ENCODE results near the gene RFPL1. TPM values are rescaled to one million over a fixed set of nuclear protein-coding genes. Genes with fewer than 3 reads are reported as not detected.

Gene RFPL1
- total RNA-seq, 4 donors from 2014 or later, result not detected

DNA sequence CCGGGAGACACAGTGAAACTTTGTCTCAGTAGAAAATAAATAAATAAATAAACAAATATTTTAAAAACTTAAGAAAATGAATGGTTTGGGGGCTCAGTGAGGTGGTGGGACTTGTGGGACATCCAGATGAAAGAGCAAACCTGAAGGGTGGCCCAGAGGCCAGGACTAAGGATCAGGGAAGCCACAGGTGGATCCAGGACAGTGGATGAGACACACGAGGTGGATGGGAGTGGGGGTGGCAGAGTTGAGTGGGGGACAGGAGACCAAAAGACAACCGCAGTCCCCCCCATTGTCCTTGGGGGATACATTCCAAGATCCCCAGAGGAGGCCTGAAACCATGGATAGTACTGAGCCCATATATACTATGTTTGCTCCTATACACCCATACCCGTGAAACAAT is 7.1 kb downstream of the RFPL1 start:
- Histone ChIP-seq H3K27ac (no peak overlapping the region), H3K9me3 (no peaks in the 10 kb centered on the region), H3K4me3 (no peak overlapping the region), H3K27me3 (peaks cover 0 to 5% (median 0%) of the 10 kb centered on the region in 3 donors), H3K4me1 (no peaks in the 10 kb centered on the region), H3K36me3 (no peaks in the 10 kb centered on the region)
- intact Hi-C loops (cut with DNase I; ENCODE audit: low total_unique reads) (no loop called here), in situ Hi-C loops (cut with MboI; ENCODE audit: low sequenced_read_pairs in 4 of 4) (no loop called here)
- ATAC-seq (no peak), DNase-seq (no peak)
- no peak for TF ChIP-seq POLR2A (IDR thresholded peaks at IDR 0.05)
- no peak for TF ChIP-seq CTCF (IDR thresholded peaks at IDR 0.05 in 4 of 5, conservative IDR thresholded peaks at IDR 0.05 in 1 of 5)

GRCh38 chr22:29447906-29448305 is 9.5 kb downstream of the RFPL1 start:
- TF ChIP-seq CTCF (IDR thresholded peaks at IDR 0.05 in 4 of 5, conservative IDR thresholded peaks at IDR 0.05 in 1 of 5) (no peak), POLR2A (IDR thresholded peaks at IDR 0.05) (no peak)
- in situ Hi-C loops (cut with MboI; ENCODE audit: low sequenced_read_pairs in 4 of 4), result no loop called here
- H3K36me3 ChIP-seq, result no peaks in the 10 kb centered on the region

GRCh38 chr22:29449296-29449875 is 11.0 kb downstream of the RFPL1 start:
- no peak for DNase-seq
- Histone ChIP-seq H3K27me3 (no peaks in the 10 kb centered on the region), H3K4me1 (no peaks in the 10 kb centered on the region), H3K27ac (no peak overlapping the region), H3K36me3 (no peaks in the 10 kb centered on the region), H3K4me3 (no peak overlapping the region), H3K9me3 (no peaks in the 10 kb centered on the region)
- in situ Hi-C loops (cut with MboI; ENCODE audit: low sequenced_read_pairs in 4 of 4) (no loop called here), intact Hi-C loops (cut with DNase I; ENCODE audit: low total_unique reads) (no loop called here)
- TF ChIP-seq POLR2A (IDR thresholded peaks at IDR 0.05) (no peak), CTCF (IDR thresholded peaks at IDR 0.05 in 4 of 5, conservative IDR thresholded peaks at IDR 0.05 in 1 of 5) (no peak)
- ATAC-seq, result no peak

More at GRCh38 chr22:29447906-29448305, 9.5 kb downstream of the RFPL1 start:
- no peaks in the 10 kb centered on the region for H3K9me3 ChIP-seq
- H3K27me3 ChIP-seq, result peaks cover 0 to 5% (median 0%) of the 10 kb centered on the region in 3 donors
- no peak overlapping the region for H3K27ac ChIP-seq
- DNase-seq (no peak), ATAC-seq (no peak)
- H3K4me1 ChIP-seq, result no peaks in the 10 kb centered on the region
- no peak overlapping the region for H3K4me3 ChIP-seq
- intact Hi-C loops (cut with DNase I; ENCODE audit: low total_unique reads), result no loop called here

- intact Hi-C loops (cut with DNase I; ENCODE audit: low total_unique reads) (no loop called here), in situ Hi-C loops (cut with MboI; ENCODE audit: low sequenced_read_pairs in 4 of 4) (no loop called here)
- H3K4me3 ChIP-seq, result no peak overlapping the region
- no peaks in the 10 kb centered on the region for H3K4me1 ChIP-seq
- ATAC-seq (no peak), DNase-seq (no peak)
- no peak for TF ChIP-seq POLR2A (IDR thresholded peaks at IDR 0.05)
- H3K27me3 ChIP-seq, result no peaks in the 10 kb centered on the region
- H3K27ac ChIP-seq, result no peak overlapping the region
- H3K36me3 ChIP-seq, result no peaks in the 10 kb centered on the region
- H3K9me3 ChIP-seq, result no peaks in the 10 kb centered on the region
These were observed 11.8 kb downstream of the RFPL1 start for GRCh38 chr22:29450222-29450621.

GRCh38 chr22:29451863-29452262 is 13.5 kb downstream of the RFPL1 start:
- Histone ChIP-seq H3K36me3 (no peaks in the 10 kb centered on the region), H3K27ac (no peak overlapping the region), H3K27me3 (no peaks in the 10 kb centered on the region), H3K9me3 (no peaks in the 10 kb centered on the region), H3K4me1 (no peaks in the 10 kb centered on the region), H3K4me3 (no peak overlapping the region)
- DNase-seq, result no peak
- in situ Hi-C loops (cut with MboI; ENCODE audit: low sequenced_read_pairs in 4 of 4), result no loop called here
- TF ChIP-seq CTCF (IDR thresholded peaks at IDR 0.05 in 4 of 5, conservative IDR thresholded peaks at IDR 0.05 in 1 of 5), result no peak
- no peak for ATAC-seq
- intact Hi-C loops (cut with DNase I; ENCODE audit: low total_unique reads), result no loop called here

Measured in gastrocnemius medialis (tissue), 4 donors.